Left forelimb (tissue), 1 donor: ENCODE measurements around the gene TMIGD1.
"Not testable (repeated sequence)": the region's sequence is repeated elsewhere in the genome, so short reads cannot be mapped to it uniquely, and the experiment has no call there.

ENCODE experiments used
- DNase-seq: peaks from one replicate; pipeline ENCODE4 v3.0.0-alpha.2; 2018; ENCODE audit warnings: low spot score

Gene TMIGD1

DNA sequence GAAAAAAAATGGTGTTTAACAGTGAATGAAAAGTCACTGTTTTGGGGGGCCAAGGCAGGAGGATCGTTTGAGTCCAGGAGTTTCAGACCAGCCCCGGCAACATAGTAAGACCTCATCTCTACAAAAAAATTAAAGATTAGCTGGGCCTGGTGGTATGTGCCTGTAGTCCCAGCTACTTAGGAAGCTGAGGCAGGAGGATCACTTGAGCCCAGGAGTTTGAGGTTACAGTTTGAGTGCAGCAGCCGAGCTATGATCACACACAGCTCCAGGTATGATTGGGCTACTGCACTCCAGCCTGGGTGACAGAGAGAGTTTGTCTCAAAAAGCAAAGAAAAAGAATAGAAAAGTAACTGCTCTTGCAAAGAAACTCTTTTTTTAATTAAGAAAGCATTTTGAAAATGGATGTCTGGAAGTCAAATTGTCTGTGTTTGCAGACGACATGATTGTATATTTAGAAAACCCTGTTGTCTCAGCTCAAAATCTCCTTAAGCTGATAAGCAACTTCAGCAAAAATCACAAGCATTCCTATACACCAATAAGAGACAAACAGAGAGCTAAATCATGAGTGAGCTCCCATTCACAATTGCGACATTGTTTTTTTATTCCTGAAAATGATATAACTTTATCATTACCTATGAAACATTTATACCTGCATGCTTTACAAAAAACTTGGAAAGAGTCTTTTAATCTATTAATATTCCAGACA, 24.4 kb upstream of the TMIGD1 start:
- no peak for DNase-seq

DNA sequence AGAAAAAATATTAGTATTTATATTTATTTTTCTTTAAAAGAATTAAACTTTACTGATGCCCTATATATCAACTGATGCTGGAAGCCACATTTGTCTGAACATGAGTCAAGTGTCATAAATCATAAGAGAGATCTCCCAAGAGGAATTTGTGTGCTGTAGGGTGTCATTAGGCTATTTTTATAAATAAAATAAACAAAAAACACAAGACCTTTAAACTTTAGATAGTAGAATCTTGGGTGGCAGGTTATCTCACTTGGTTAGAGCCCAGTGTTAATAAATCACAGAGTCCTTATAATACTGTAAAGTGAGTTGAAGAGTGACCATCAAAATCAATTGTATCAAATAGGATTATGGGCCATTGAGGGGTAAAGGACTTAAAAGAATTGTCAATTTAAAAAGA, 23.6 kb upstream of the TMIGD1 start:
- no peak for DNase-seq

DNA sequence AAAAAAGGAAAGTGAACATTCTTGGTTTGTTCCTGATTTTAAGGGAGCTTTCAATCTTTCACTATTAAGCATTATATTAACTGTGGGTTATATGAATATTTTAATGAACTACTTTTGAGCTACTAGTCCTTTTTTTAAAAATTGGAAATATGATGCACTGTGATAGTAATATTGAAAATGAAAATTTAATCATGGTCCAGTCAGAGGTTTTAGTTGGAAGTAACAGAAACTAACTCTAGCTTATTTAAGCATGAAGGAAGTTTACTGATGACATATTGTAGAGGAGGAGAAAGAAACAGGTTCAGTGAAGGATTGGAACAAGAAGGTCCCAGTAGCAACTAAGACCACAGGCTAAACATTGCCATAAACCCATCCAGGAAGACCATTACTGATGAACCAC, 20.8 kb upstream of the TMIGD1 start:
- DNase-seq: no peak

DNA sequence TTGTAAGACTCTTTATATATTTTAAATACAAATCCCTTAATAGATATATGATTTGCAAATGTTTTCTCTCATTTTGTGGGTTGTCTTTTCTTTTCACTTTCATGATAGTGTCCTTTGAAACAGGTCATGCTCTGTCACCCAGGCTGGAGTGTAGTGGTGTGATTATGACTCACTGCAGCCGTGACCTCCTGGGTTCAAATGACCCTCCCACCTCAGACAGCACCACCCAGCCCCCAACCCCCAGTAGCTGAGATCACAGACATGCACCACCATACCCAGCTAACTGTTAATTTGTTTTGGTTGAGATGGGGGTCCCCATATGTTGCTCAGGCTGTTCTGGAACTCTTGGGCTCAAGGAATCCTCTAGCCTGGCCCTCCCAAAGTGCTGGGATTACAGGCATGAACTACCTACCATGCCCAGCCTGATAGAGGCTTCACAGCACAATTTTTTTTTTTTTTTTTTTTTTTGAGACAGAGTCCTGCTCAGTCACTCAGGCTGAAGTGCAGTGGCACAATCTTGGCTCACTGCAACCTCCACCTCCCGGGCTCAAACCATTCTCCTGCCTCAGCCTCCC, 18.5 kb upstream of the TMIGD1 start:
- DNase-seq: no peak

DNA sequence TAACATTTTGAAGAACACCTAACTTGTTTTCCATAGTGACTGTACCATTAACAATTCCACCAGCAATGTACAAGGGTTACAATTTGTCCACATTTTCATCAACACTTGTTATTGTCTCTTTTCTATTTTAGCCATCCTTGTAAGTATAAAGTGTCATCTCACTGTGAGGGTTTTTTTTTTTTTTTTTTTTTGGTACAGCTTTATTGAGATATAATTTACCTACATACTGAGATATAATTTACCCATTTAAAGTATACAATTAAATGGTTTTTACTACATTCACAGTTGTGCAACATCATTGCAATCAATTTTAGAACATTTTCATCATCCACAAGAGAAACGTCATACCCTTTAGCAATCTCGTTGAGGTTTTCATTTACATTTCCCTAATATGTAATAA, 17.9 kb upstream of the TMIGD1 start:
- no peak for DNase-seq

DNA sequence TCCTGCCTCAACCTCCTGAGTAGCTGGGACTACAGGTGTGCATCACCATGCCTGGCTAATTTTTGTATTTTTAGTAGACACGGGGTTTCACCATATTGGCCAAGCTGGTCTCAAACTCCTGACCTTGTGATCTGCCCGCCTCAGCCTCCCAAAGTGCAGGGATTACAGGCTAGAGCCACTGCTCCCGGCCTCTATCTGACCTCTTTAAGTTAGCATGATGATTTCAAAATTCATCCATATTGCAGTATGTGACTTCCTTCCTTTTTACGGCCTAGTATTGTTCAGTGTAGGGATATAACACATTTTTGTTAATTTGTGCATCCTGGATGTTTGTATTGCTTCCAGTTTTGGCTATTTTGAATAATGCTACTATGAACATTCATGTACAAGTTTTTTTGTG, 17.4 kb upstream of the TMIGD1 start:
- DNase-seq: not testable (repeated sequence)

DNA sequence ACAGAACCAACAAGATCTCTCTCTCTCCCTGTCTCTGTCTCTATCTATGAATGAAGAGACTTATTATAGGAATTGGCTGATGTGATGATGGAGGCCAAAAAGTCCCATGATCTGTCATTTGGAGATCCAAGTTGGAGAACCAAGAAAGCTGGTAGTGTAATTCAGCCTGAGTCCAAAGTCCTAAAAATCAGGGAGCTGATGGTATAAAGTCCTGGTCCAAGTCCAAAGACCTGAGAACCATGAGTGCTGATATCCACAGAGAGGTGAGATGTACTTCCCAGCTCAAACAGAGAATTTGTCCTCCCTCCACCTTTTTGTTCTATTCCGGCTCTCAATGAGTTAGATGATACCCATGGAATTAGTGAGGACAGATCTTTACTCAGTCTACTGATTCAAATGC, 15.4 kb upstream of the TMIGD1 start:
- no peak for DNase-seq

DNA sequence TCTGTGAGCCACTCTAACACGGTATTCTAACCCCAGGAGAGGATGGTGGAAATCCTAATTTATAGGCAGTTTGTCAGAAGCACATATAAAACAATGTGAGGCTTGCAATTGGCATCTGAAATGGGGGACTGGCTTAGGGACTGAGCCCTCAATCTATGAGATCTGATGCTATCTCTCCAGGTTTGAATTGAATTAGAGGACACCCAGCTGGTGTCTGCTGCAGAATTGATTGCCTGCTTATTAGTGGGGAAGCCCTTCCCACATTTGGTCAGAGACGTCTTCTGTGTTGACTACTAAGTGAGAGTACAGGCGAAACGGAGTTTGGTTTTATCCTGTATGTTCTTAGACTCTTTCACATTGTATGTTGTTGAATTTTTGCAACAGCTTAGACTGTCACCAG, 13.6 kb upstream of the TMIGD1 start:
- no peak for DNase-seq

DNA sequence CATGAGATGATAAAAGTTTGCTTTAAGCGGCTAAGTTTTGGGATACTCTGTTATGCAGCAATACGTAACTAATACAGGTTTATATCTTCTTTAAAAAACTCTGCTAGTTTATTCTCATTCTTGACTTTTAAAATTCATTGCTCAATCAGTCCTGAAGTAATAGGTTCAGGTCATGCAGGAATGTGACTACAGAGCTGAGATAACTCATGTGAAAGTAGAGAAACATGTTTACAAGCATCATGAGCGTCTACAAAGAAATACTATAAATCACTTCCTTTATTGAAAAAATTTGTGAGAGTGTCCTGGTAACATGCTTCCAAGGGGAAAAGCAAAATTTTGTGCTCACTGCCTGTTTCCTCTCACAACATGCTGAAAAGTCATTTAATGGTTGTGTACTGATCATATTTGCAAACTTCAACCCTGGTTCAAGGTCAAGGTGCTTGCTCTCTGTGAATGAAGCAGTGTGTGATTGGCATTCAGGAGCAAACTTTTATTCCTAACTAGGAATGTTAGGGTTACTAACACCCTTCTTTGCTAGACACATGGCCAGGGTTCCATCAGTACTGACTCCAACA, 12.5 kb upstream of the TMIGD1 start:
- DNase-seq: no peak

DNA sequence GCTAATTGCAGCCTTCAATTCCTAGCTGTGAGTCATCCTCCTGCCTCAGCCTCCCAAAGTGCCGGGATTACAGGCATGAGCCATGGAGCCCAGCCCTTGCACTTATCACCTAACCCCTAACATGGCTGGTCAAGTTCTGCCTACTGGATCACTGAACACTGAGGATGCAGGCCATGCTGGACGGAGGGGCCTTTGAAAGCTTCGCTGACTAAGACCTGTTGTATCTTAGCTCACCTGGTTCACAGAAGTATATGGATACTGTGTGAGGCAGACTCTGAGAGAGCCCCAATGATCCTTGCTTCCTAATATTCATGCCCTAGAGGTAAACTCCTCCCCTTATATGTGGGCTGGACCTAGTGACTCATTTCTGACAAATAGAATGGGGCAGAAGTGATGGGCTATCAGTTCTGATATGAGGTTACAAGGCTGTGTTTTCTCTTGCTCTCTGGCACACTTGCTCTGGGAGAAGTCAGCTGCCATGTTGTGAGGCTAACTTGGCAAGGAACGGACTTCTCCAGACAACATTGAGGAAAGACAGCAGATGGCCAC, 11.7 kb upstream of the TMIGD1 start:
- DNase-seq: no peak

DNA sequence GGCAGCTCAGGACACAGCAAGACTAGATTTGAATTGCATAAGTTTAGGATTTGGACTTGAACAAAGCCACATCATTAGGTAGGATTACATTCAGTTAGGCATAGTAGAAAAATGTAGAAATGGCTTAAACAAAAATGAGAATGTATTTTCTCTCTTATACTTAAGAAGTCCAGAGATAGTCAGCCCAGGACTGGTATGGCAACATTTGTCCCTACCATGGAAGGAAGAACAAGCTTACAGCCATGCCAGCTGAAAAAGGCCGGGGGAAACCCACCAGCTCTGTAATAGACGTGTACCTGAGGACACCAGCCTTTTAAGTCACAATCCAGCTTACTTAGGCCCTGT, 11.2 kb upstream of the TMIGD1 start:
- no peak for DNase-seq

DNA sequence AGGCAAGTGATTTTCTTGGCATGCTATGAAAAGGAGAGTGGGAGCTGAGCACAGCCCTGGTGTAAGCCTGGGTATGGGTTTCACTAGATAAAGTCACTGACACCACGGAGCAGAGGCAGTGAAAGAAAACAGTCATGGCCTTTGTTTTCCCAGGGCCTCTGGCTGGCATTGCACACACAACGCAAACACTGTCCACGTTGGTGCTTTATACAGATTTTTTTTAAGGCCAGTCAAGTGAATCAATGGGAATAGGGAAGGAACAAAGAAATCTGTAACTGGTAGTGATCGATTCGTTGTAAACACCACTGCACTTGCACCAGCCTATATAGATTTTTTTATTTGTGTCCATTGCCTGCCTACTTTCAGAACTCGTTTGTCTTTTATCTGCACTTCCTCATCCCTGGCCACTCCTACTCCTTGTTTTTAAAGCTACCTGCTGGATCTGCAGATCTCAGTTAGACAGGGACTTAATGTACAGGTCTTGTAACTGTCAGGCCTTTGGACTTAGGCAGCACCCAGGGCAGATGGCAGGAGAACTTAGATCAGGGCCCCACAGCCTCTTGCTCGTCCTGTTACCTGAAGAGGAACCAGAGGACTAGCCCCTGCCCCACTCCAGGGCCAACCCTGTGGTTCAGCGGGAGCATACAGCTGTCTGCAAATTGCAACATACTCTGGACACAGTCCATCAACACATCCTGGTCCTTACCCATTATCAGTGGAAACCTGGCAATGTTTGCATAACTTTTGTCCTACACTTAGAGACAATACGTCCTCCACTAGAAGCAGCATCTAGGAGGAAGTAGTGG, 10.6 kb upstream of the TMIGD1 start:
- DNase-seq: no peak

DNA sequence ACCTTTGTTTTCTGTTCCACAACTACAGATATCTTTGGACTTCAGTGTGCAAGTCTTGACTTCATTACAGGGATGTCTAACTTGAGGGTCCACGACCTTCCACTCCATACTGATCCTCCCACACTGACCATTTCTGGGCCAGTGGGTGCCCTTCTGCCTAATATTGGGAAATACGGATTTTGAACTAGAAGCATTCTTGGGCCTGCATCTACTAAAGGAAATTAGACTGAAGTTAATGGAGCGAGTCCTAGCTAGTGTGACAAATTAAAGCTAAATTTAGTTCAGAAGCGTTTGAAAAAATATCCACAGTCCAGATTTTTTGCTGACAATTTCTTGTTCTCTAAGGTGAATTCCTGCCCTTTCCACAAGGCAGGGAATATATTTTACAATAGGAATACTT, 9.9 kb upstream of the TMIGD1 start:
- no peak for DNase-seq

DNA sequence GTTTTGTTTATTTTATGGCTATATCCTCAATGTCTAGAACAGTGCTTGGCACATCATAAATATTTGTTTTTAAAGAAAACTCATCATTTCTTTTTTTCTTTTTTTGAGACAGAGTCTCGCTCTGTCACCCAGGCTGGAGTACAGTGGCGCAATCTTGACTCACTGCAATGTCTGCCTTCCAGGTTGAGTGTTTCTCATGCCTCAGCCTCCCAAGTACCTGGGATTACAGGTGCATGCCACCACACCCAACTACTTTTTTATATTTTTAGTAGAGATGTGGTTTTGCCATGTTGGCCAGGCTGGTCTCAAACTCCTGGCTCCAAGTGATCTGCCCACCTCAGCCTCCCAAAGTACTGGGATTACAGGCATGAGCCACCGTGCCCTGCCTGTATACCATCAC, 9.4 kb upstream of the TMIGD1 start:
- not testable (repeated sequence) for DNase-seq

DNA sequence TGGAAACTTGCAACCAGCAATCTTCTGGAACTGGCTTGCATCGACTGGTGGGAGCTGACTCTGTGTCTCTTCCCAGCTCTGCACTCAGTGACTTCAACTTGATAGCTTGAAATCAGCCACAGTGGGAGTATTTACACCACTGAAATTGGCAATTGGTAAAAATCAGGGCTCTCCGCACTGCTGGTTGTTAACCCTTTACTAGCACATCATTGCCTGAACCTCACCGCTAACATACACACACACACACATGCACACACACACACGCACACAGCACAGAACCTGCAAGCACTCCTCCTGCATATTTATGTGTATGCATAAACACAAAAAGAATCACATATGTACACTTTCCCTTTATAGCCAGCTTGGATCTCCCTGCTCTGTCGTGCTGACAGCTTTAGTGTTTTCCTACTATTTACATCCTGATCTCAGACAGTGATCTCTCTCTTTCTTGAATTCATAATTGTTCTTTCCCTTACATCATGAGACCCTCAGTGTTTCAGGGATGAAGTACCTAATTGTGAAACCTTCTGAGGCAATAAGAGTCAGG, 7.9 kb upstream of the TMIGD1 start:
- no peak for DNase-seq

DNA sequence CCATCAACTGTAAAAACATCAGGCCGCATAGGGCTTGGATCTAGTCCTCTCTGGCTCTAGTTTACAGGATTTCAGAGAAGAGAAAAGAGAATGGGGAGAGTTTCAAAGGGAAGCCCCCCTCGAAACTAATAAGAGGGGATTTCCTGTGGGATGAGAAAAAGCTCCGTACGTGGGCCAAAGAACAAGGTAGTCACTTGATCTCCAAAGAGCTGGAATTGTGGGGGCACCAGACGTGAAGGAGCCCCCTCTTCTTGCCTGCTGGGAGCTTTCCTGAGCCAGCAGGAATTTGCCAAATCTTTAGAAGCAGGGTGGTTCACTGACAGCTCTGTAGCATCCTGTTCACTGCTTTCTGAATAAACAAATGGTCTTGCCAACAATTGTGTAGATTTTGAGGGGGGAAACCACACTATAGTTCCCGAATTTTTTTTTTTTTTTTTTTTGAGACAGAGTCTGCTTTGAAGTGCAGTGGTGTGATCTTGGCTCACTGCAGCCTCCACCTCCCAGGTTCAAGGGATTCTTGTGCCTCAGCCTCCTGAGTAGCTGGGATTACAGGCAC, 7.0 kb upstream of the TMIGD1 start:
- no peak for DNase-seq

DNA sequence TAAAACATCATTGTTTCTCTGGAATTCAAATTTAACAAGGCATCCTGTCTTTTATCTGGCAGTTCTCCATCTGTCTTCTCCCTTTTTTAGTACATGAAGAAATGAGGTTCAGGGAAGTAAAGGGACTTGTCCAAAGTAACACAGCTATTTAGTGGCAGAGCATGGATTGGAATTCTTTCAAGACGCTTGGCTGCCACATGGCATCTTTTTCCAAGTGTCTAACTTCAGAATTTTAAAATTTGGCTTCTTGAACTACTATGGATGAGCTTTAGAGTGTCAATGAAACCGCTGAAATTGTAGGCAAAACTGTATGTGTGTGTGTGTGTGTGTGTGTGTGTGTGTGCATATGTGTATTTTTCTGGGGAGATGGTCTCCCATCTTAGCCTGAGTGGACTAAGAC, 5.2 kb upstream of the TMIGD1 start:
- no peak for DNase-seq

DNA sequence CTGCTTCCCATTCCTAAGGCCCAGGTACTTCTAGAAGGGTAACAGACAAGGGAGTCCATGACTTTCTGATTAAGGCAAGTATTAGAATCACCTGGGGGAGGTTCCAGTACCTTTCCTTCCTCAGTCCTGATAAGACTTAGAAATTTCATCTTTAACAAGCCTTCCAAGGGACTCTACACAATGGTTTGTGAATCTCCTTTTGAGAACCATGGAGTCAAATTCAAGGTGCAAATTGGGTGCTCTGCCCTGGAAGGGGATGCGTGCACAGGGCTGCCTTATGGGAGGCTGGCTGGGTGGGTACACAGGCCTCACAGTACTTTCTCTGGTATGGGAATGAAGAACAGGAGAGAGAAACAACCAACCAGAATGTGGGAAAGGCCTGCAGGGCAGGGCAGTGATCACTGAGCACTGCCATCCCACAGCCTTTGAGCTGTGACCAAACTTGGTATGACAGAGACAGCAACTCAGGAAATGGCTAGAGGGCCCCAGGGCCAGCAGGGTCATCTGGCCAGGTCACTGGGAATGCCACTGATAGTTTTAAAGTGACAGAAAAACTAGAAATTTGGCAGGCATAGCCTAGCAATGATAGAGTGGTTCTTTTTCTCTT, 3.6 kb upstream of the TMIGD1 start:
- no peak for DNase-seq

DNA sequence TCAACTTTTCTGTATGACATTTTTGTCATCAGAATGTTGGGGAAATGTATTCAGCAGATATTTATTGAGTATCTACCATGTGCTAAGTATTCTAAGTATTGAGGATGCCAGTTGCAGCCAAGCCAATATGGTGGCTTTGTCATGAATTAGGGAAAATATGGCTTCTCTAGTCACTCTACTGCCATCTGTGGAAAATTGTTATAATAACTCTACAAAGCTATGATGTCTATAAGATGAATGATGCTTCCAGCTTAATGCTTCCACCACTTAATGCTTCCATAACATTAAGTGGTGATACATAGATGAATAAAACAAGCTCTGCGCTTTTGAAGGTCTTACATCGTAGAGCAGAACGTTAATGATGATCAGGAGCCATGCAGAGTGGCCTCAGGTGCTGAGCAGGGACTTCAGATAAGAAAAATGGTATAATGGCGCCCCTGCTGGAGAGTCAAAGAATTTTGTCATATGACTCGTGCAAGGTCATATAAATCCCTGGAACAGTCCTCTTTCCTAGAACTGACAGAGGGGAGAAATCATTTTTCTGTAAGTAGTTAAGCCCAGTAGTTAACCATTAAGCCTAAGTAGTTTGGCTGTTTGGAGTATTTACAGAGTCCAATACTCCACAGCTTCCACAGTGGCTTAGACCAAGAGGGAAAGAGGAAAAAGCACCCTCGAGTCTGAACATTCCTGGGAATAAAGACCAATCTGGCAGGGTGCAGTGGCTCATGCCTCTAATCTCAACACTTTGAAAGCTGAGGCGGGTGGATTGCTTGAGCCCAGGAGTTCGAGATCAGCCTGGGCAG, 2.7 kb upstream of the TMIGD1 start:
- DNase-seq: no peak

DNA sequence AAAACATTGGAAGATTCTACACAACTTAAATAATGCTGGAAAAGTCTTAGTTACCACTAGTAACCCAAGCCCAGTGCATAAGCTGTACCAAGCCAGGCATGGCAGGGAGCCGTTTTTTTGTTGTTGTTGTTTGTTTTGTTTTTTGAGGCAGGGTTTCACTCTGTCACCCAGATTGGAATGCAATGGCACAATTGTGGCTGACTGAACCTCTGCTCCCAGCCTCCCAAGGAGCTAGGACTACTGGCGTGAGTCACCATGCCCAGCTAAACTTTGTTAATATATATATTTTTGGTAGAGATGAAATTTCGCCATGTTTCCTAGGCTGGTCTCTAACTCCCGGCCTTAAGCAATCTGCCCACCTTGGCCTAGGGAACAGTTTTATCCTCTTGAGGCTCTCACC, 564 bp upstream of the TMIGD1 start:
- DNase-seq: no peak

DNA sequence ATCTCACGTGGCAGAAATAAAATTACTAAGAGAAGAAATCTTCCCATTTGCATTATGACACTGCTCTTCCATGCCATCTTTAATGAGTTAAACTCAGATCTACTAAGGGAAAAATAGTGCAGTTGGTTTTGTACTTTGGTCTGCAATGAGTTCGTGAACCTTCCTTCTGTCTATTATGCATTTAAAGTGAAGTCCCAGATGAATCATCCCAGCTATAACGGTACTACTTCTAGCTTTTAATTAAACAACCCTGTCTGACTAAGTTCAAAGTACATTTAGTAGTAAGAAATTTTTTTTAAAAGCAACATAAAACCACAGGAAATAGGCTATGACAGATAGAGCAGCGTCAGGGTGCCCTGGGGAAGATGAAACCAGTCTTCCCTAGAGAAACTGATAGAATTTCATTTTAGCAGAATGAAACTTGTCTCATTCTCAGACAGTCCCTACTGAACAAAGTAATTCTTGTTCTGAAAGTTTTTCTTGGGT, 1.8 kb downstream of the TMIGD1 start:
- DNase-seq: no peak
